Thyroid gland (tissue), 4 donors: ENCODE measurements around the gene BICD2. TPM values are rescaled to one million over a fixed set of nuclear protein-coding genes. Genes with fewer than 3 reads are reported as not detected.

Experiments used
- DNase-seq, 2 donors: peaks; one replicate each; pipeline ENCODE4 v3.0.0-alpha.2; 2019
- H3K27ac ChIP-seq, 3 donors: fragments of 200-600 bp; sonication (generic); 1 replicate in 2 of 3; 2 replicates in 1 of 3; pipeline ENCODE4 v1.5.1; 2016 to 2019; ENCODE audit warnings: mild to moderate bottlenecking in 1 of 3, moderate library complexity in 1 of 3
- H3K27me3 ChIP-seq: fragments of 200-600 bp; sonication (generic); one replicate; pipeline ENCODE4 v1.5.1; 2019
- H3K36me3 ChIP-seq, 2 donors: fragments of 200-600 bp; sonication (generic); one replicate each; pipeline ENCODE4 v1.5.1; 2016 to 2019
- H3K4me1 ChIP-seq, 2 donors: fragments of 200-600 bp; sonication (generic); one replicate each; pipeline ENCODE4 v1.5.1; 2017 to 2019
- H3K4me3 ChIP-seq, 3 donors: fragments of 200-600 bp; sonication (generic); replicated peaks in 1 of 3; 1 replicate in 2 of 3; 2 replicates in 1 of 3; pipeline ENCODE4 v1.5.1; 2016; ENCODE audit warnings: mild to moderate bottlenecking in 1 of 3
- H3K9me3 ChIP-seq: fragments of 200-600 bp; sonication (generic); one replicate; pipeline ENCODE4 v1.5.1; 2017
- POLR2A ChIP-seq, 2 donors: fragments of 450-650 bp; IDR thresholded peaks; one replicate each; pipeline ENCODE4 v1.6.1; 2017; ENCODE audit warnings: antibody characterized with exemption in 2 of 2, mild to moderate bottlenecking in 2 of 2, moderate library complexity in 1 of 2
- WGBS, 2 donors: methylation state at CpG; one replicate each; pipeline ENCODE4 v1.1.5; 2017; 5-methylcytosine and 5-hydroxymethylcytosine counted together
- intact Hi-C: fragments of 100-400 bp; cut with DNase I; formaldehyde crosslinking; loops from one replicate; pipeline ENCODE4 v1.15.1; 2023
- total RNA-seq, 4 donors: library from RNA; depleted of rRNA; stranded (reverse); fragments of >200 nt; gene quantifications; one replicate each; pipeline ENCODE4 v1.2.3, GENCODE V29; 2016
- TF ChIP-seq, protein P1 (sequence below), 6 experiments: fragments of 200-600 bp in 3 of 6; fragments of 450-650 bp in 3 of 6; sonication (generic) in 3 of 6; IDR thresholded peaks; one replicate each; pipeline ENCODE4 v1.5.1; 2016 to 2019; ENCODE audit warnings: antibody characterized with exemption in 6 of 6, mild to moderate bottlenecking in 2 of 6, inconsistent platforms in 1 of 6, moderate library complexity in 1 of 6

Gene BICD2
- total RNA-seq, 4 donors from 2014 or later, result 26.1 to 33.3 (median 28.2) TPM

- Histone ChIP-seq H3K36me3 (peaks cover 42 to 47% of the 10 kb centered on the region in 2 donors), H3K4me3 (no peak overlapping the region), H3K27me3 (no peaks in the 10 kb centered on the region), H3K9me3 (no peaks in the 10 kb centered on the region), H3K27ac (no peak overlapping the region), H3K4me1 (no peaks in the 10 kb centered on the region)
- TF ChIP-seq, protein P1, sequence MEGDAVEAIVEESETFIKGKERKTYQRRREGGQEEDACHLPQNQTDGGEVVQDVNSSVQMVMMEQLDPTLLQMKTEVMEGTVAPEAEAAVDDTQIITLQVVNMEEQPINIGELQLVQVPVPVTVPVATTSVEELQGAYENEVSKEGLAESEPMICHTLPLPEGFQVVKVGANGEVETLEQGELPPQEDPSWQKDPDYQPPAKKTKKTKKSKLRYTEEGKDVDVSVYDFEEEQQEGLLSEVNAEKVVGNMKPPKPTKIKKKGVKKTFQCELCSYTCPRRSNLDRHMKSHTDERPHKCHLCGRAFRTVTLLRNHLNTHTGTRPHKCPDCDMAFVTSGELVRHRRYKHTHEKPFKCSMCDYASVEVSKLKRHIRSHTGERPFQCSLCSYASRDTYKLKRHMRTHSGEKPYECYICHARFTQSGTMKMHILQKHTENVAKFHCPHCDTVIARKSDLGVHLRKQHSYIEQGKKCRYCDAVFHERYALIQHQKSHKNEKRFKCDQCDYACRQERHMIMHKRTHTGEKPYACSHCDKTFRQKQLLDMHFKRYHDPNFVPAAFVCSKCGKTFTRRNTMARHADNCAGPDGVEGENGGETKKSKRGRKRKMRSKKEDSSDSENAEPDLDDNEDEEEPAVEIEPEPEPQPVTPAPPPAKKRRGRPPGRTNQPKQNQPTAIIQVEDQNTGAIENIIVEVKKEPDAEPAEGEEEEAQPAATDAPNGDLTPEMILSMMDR (IDR thresholded peaks at IDR 0.05), result no peak
- TF ChIP-seq POLR2A (IDR thresholded peaks at IDR 0.05), result no peak
- intact Hi-C loops, result no loop called here
- no peak for DNase-seq
- WGBS, 2 donors, result 95 to 97% methylated on average over 15 of the region's 15 CpGs
Measured at GRCh38 chr9:92712767-92713166, 51.9 kb downstream of the BICD2 start.

- intact Hi-C loops, result no loop called here
- H3K36me3 ChIP-seq, result peaks cover 36 to 42% of the 10 kb centered on the region in 2 donors
Measured at GRCh38 chr9:92711844-92712243, 52.8 kb downstream of the BICD2 start.

GRCh38 chr9:92711146-92711545 lies 53.5 kb downstream of the BICD2 start:
- H3K4me1 ChIP-seq, result no peaks in the 10 kb centered on the region
- TF ChIP-seq POLR2A (IDR thresholded peaks at IDR 0.05), result no peak
- TF ChIP-seq, protein P1 (IDR thresholded peaks at IDR 0.05), result no peak
- H3K9me3 ChIP-seq, result no peaks in the 10 kb centered on the region
- H3K27me3 ChIP-seq, result no peaks in the 10 kb centered on the region
- H3K36me3 ChIP-seq, result peaks cover 36 to 42% of the 10 kb centered on the region in 2 donors
- H3K4me3 ChIP-seq, result no peak overlapping the region
- no peak for DNase-seq
- intact Hi-C loops, result no loop called here
- H3K27ac ChIP-seq, result no peak overlapping the region
- 68 to 95% methylated on average over 2 of the region's 2 CpGs for WGBS, 2 donors

More at GRCh38 chr9:92711844-92712243, 52.8 kb downstream of the BICD2 start:
- H3K27ac ChIP-seq, result no peak overlapping the region
- H3K4me1 ChIP-seq, result no peaks in the 10 kb centered on the region
- no peaks in the 10 kb centered on the region for H3K27me3 ChIP-seq
- DNase-seq, result no peak
- no peaks in the 10 kb centered on the region for H3K9me3 ChIP-seq
- TF ChIP-seq, protein P1 (IDR thresholded peaks at IDR 0.05), result no peak
- TF ChIP-seq POLR2A (IDR thresholded peaks at IDR 0.05), result no peak
- WGBS, 2 donors, result 79 to 89% methylated on average over 6 of the region's 6 CpGs
- H3K4me3 ChIP-seq, result no peak overlapping the region

DNA sequence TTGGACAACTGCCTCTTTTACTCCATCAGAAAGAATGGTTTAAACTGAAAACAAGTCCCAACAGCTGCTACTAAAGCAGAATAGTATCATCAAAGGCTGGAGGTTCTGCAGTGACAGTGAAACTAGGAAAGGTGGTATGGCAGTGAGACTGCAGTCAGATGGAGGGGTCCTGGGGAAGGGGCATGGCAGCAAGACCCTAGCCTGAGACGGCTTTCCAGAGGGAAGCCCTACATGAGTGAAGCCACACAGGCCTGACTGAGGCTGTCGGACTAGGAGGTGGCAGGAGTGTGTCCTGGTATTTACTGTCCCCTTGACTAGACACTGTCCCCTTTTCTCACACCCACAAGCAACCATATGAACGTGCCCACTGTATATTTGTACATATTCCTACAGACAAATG lies 54.3 kb downstream of the BICD2 start:
- intact Hi-C loops, result no loop called here
- H3K36me3 ChIP-seq, result peaks cover 30 to 39% of the 10 kb centered on the region in 2 donors
- no peaks in the 10 kb centered on the region for H3K9me3 ChIP-seq
- TF ChIP-seq POLR2A (IDR thresholded peaks at IDR 0.05), result no peak
- TF ChIP-seq, protein P1 (IDR thresholded peaks at IDR 0.05), result no peak
- H3K4me1 ChIP-seq, result no peaks in the 10 kb centered on the region
- no peak overlapping the region for H3K4me3 ChIP-seq
- H3K27ac ChIP-seq, result no peak overlapping the region
- 85 to 86% methylated on average over 3 of the region's 3 CpGs for WGBS, 2 donors
- DNase-seq, result no peak
- H3K27me3 ChIP-seq, result no peaks in the 10 kb centered on the region

DNA sequence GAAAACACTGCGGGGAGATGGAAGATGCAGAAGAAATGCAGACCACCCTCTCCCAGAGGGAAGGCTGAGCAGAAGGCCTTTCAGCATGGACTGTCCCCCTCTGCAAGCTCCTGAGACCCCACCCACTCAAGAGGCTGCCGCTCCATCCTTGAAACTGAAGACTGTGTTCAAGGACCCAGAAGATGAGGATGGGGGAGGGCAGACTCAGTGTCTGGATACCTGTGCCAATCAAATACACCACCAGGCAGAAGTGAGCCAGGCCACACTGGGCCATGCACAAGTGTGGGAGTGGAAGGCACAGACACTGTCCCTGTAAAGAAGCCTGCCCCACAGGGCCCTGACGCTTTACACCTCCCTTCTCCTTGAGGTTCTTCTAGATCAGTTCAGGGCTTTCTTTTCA lies 54.7 kb downstream of the BICD2 start:
- WGBS, 2 donors, result 84 to 89% methylated on average over 3 of the region's 3 CpGs
- no peaks in the 10 kb centered on the region for H3K4me1 ChIP-seq
- TF ChIP-seq, protein P1 (IDR thresholded peaks at IDR 0.05), result no peak
- TF ChIP-seq POLR2A (IDR thresholded peaks at IDR 0.05), result no peak
- H3K27me3 ChIP-seq, result no peaks in the 10 kb centered on the region
- no peak overlapping the region for H3K27ac ChIP-seq
- peaks cover 27 to 35% of the 10 kb centered on the region in 2 donors for H3K36me3 ChIP-seq
- intact Hi-C loops, result no loop called here
- DNase-seq, result no peak
- no peak overlapping the region for H3K4me3 ChIP-seq
- H3K9me3 ChIP-seq, result no peaks in the 10 kb centered on the region
